GM10266 (cell line): ENCODE measurements around the gene SHROOM1.

Experiments used
- DNase-seq: peaks from one replicate; pipeline ENCODE4 v3.0.0; 2012; ENCODE audit errors: extremely low spot score
- TF ChIP-seq, protein P1 (sequence below): IDR thresholded peaks from 2 replicates; pipeline ENCODE4 v1.5.1; 2012; ENCODE audit warnings: mild to moderate bottlenecking, low read depth; ENCODE audit not compliant: control insufficient read depth, insufficient read depth; ENCODE audit errors: missing control alignments

SHROOM1 gene

DNA sequence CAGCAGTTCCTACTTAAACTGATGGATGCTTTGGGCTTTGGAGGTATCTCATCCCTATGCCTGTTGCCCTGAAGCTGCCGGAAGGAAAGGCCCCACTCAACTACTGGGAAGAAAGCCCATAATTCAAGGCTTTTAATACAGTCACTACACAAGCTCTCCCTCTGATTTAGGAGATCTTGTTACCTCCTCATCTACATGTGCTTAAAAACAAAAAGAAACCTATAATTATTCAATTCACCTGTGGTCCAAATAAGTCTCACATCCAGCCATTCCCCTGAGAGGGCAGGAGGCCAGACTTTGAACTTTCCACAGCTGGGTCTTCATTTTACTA is 42.3 kb upstream of the SHROOM1 start:
- TF ChIP-seq, protein P1, sequence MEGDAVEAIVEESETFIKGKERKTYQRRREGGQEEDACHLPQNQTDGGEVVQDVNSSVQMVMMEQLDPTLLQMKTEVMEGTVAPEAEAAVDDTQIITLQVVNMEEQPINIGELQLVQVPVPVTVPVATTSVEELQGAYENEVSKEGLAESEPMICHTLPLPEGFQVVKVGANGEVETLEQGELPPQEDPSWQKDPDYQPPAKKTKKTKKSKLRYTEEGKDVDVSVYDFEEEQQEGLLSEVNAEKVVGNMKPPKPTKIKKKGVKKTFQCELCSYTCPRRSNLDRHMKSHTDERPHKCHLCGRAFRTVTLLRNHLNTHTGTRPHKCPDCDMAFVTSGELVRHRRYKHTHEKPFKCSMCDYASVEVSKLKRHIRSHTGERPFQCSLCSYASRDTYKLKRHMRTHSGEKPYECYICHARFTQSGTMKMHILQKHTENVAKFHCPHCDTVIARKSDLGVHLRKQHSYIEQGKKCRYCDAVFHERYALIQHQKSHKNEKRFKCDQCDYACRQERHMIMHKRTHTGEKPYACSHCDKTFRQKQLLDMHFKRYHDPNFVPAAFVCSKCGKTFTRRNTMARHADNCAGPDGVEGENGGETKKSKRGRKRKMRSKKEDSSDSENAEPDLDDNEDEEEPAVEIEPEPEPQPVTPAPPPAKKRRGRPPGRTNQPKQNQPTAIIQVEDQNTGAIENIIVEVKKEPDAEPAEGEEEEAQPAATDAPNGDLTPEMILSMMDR = no peak
- DNase-seq = no peak

DNA sequence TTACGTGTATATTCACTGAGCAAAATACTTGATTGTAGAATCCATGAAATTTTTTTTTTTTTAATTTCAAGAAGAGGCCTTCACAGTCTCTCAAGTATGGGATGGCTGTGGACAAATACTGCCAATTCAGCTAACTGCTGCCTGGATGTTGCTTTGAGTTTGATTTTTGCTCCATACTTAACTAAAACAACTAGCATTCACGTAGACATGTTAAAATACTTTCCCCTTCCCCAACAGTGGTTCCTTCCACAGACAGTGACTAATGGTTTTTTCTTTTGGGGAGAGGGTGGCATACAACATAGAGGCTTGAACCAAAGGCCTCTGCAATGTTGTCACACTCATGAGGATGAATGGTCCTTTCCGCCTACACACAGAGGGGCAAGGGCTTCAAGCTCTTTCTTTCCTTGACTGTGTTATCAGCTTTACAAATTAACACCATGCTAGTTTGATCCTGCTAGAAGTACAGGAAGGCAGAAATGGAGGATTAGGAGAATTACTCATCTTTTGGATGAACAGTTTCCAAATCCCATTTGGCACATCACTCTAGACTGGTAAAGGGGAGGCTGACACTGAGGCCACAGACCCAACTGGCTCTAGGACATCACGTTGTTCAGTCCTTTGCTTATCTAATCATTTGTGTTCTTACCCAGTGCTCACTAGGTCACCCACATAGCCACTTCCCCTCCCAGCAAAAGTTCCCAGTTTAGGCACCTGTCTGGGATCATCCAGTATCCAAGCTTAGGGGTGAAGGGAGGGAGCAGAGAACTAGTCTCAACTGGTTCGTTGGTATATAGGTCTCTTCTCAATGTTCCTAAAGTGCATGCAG is 41.2 kb upstream of the SHROOM1 start:
- no peak for DNase-seq
- TF ChIP-seq, protein P1 = no peak

DNA sequence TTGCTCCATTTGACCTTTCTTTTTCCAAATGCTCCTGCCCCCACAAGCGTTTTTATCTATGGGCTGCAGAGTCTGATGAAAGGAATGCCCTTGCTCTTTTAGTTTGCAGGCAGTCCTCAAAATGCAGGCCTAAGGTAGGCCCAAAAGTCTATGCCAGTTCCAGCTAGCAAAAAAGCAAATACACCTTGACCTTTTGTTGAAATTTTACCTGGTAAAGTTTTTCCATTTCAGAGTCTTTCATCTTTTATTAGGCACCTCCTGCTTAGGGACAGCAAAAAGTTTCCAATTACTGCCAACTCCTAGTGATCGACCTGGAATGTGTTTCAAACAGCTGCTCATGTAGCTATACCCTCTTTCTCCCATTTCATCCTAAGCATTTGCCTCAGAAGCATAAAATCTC is 40.4 kb upstream of the SHROOM1 start:
- no peak for DNase-seq
- TF ChIP-seq, protein P1 = no peak

DNA sequence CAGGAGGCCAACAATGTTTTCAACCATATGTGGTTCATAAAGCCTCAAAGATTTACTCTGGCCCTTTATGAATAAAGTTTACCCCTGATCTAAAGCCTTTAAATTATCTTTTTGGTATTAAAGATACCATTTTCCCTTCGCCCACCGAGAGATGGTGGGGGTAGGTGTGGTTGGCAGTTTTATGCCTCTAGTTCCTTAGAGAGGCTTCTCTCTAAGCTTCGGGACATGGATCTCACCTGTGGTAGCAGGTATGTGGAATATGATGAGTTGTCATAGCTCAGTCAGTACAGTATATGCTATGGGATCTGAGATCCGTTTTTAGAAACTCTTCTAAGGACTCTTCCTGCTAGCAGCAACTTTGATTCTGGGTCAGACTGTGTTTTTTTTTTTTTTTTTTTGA is 38.3 kb upstream of the SHROOM1 start:
- no peak for DNase-seq
- TF ChIP-seq, protein P1 = no peak

DNA sequence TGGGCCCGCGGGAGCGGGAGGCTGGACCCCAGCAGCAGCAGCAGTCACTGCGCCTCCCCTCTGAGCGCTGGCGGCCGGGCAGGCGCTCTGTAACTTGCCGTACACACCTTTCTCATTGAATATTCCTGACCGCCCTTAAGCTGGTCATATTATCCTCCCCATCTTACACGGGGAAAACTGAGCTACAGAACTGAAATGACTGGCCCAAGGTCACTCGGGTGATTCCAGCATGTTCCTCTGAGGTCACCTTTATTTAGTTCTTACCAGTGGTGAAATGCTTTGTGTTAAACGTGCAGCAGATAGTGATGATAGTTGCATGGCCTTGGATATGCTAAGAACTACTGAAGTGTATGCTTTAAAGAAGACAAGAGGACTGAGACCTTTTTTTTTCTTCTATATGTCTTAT is 36.6 kb upstream of the SHROOM1 start:
- TF ChIP-seq, protein P1 = no peak
- no peak for DNase-seq

DNA sequence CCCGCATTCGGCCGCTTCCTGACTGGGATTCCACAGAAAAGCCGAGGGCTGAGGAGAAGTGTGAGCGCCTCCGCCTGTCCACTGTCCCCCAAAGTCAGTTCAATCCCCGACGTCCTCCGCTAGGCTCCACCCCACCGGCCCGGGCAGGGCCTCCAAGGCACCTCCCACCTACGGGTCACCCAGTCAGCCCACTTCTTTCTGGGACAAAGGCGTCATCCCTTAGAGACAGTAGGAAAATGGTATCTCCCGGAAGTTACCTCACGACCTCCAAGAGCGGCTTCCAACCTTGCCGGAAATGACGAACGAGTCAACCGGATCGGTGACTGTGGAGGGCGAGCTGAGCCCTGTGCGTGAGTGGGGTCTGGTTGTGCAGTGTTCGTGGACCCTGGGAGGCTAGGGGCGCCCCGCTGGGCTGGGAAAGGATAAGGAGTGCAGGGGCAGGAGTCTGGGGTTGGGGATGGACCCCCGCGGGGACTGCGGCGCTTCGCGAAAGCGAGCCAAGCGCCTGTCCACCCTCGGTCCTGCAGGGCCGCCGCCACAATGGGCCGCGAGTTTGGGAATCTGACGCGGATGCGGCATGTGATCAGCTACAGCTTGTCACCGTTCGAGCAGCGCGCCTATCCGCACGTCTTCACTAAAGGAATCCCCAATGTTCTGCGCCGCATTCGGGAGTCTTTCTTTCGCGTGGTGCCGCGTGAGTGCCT is 36.0 kb upstream of the SHROOM1 start, which contains the start of the genes GDF9 and UQCRQ:
Gene GDF9, minus strand, starts transcription at position 128 of the 704 bp plus-strand sequence. CDS start 1,936 bp downstream, outside the sequence.
Gene UQCRQ, plus strand, starts transcription at position 301 of the 704 bp plus-strand sequence. Its CDS starts 240 bp downstream, at position 541.
- DNase-seq = peak; percentile 94
- TF ChIP-seq, protein P1 = peak; percentile 47
